ENCODE measurements around the gene VSIR.

VSIR gene

DNA sequence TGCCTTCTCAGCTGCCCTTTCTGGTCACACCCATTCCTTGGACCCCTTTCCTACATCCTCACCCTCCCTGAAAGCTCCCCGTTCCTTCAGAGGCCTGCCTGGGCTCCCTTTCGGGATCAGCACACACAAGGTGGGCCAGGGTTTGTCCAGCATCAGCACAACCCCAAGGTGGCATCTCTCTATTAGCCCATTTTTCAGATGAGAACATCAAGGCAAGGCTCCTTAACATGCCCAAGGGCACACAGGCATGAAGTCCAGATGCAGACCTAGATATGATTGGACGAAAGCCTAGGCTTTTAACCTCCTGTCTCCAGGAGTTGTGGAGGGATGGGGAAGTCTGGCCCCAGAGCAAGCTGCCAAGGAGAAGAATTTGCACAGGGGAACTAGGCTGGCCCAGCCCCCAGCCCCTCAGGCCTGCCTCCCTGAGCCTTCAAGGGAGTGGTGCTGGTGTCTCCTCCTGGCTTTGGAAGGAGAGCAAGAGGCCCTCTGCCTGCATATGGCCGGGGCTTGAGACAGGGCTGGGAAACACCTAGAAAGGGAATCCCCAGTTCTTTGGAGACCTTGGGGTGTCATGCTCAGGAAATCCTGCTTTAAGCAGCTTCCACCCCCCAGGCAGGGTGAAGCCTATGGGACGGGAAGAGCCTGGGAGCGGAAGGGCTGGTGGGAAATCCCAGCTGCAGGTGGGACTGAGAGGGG is 9.0 kb upstream of the VSIR start:
- no peak for DNase-seq

- no peak for DNase-seq
Measured at GRCh38 chr10:71780719-71781118, 7.4 kb upstream of the VSIR start.

DNA sequence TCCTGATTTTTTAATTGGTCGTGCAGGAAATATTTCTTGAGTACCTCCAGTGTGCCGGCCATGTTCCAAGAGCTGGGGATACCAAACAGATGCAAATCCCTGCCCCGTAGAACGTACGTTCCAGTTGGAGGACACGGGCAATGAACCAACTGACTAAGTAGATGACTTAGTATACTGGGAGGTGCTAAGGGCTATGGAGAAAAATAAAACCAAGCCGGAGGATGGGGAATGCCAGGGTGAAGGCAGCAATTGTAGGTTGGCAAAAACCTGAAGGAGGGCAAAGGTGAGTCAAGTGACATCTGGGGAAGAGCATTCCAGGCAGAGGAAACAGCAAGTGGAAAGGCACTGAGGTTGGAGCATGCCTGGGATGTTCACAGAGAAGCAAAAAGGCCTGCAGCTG is 6.8 kb upstream of the VSIR start:
- DNase-seq = no peak

DNA sequence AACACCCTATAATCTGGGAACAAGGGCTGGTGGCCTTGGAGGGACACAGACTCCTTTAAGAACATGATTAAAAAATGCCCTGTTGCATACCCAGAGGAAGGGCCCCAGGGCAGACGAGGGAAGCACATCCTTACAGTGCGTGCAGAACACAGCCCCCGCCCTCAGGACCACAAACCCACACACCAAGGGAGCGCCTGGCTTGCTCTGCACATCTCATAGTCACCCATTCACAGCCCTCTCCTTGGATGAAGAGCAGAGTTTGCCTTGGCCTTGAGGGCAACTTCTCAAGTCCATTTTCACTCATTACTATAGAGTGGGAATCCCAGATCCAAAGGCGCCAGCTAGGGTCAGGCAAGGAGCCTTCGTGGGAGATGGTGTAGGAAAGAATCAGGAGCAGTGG is 6.3 kb upstream of the VSIR start:
- DNase-seq = no peak

DNA sequence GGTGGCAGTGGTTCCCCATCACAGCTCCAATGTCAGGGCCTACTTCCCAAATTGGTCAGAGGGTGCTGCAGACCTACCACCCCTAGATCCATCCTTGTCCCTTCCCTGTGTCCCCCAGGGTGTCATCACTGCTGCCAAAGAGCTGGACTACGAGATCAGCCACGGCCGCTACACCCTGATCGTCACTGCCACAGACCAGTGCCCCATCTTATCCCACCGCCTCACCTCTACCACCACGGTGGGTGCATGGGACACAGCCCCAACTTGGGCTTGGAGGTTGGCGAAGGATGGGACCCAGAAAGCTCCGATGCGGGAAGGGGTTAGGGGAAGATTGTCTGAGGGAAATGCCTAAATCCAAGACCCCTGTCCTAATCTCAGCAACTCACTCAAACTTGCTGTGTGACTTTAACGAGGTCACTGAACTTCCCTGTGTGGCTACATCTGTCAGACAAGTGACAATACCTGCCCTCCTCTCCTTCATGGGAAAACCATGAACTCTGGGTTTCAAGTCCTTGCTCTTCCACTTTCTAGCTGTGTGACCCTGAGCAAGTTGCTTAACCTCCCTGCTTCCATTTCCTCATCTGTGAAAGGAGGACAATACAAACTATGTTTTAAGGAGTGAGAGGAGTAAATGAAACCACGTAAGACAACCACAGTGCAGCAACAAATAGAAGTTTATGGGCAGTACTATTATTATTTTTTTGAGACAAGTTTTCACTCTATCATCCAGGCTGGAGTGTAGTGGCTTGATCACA is 4.9 kb upstream of the VSIR start:
- DNase-seq = no peak

- DNase-seq = no peak
Measured at GRCh38 chr10:71777213-71777985, 4.1 kb upstream of the VSIR start.

DNA sequence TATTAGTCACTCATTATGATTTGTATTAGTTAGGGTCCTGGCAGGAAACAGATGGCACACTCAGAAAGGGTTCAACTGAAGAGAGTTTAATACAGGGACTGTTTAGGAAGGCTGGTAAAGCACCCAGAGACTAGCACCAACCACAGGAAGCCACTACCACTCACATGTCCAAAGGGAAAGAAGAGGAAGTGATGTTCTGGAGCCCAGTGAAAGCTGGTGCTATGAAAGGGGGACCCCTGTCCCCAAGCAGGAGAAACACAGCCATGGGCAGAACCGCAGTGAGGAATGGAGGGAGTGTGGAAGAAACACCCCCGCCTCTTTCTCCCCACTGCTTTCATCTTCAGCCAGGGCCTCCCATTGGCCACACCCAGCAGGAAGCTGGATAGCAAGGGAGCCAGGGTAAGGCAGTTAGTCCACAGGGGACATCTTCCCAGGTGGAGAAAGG is 3.2 kb upstream of the VSIR start:
- DNase-seq = no peak

- DNase-seq = peak in 1 of 2 donors; percentile 56
Measured at GRCh38 chr10:71774916-71775702, 1.8 kb upstream of the VSIR start.

DNA sequence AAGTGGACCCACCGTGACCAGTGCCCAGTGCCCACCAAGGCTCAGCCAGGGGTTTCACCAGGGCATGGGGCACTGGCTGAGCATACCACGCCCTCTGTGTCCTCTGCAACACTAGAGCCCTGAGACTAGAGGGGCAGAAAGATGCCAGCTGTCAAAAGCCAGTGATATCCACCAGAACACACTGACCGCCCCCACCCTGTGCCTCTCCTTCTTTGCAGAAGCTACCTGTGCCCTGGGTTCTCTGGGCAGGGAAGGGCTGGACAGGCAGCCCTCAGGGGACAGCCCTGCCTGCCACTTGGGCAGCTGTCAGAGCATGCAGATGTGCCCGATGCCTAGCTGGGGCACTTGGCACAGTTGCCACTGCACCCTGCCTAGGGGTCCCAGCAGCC is 494 bp downstream of the VSIR start:
- no peak for DNase-seq

DNA sequence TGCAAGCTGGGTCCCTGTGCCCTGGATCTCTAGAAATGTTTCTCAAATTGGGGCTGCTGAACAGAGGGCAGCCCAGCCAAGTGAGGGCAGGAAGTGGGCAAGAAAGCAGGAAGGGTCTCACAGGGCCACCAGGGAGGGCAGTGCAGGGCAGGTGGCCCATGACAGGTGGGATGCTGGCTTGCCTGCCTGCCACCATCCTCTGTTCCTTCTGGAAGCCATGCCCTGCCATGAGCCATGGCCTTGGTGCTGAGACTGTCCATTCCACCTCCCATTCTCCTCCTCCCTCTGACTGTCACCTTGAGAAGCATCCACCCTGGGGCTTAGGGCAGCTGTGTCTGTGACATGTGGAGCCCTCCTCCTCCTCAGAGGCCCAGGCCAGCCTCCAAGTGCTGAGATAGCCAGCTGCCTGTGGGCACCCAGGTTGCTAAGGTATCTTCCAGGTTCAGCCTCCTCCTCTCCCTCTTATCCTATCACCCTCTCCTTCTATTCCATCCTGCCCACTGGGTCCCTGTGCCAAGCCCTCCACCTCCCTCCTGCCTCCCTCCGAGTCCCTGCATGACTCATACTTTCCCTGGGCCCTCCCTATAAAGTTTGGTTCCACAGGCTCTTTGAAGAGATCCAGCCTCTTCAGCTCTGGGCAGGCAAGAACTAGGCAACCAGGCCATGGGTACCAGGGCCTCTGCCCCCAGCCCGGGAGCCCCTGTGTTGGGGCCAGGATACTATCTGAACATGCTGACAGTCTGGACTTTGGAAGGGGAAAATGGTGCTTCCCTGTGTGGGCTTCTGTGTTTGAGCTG is 1.3 kb downstream of the VSIR start:
- no peak for DNase-seq

GRCh38 chr10:71771204-71771603 is 2.1 kb downstream of the VSIR start:
- DNase-seq = no peak

GRCh38 chr10:71770789-71771188 is 2.5 kb downstream of the VSIR start:
- DNase-seq = peak in 1 of 2 donors; percentile 49

DNA sequence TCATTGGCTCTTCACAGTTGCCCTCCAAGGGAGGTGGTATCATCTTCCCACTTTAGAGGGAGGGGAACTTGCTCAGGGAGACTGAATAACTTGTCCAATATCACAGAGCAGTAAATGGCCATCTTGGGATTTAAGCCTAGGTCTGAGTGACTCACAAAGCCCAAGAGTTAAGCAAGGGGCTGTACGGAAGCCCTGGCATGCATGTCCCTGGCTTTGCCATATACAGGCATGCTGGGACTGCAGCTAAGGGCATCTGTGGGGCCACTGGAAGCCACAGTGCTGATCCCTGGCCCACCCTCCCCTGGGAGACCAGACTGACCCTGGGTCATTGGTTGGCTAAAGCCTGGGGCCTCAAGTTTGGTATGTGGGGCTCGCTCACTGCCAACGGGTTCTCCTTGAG is 3.1 kb downstream of the VSIR start:
- no peak for DNase-seq

DNA sequence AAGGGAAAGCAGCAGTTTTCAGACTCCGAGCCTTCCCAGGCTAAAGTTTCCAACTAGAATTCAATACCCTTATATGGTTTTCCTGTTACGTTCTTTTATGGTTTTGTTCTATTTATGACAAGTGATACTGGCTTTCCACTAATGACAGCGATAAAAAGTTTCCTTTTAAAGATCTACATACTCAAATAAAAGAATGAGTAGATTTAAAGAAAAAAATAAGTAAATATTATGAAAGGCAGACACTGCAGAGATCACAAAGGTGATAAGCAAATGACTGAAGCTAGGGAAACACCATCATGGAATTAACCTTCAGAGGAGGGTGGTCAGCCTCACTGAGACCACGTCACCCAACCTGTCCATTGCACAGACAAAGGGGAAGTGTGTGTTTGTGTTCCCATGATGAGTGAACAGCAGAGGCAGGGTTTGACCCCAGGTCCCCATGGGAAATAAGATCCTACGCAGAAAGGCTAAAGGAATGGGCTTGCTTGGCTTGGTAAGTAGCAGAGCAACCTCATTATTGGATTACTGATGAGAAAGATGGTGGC is 4.0 kb downstream of the VSIR start:
- DNase-seq = peak; percentile 62 to 63

GRCh38 chr10:71767420-71768035 is 5.8 kb downstream of the VSIR start:
- no peak for DNase-seq

DNA sequence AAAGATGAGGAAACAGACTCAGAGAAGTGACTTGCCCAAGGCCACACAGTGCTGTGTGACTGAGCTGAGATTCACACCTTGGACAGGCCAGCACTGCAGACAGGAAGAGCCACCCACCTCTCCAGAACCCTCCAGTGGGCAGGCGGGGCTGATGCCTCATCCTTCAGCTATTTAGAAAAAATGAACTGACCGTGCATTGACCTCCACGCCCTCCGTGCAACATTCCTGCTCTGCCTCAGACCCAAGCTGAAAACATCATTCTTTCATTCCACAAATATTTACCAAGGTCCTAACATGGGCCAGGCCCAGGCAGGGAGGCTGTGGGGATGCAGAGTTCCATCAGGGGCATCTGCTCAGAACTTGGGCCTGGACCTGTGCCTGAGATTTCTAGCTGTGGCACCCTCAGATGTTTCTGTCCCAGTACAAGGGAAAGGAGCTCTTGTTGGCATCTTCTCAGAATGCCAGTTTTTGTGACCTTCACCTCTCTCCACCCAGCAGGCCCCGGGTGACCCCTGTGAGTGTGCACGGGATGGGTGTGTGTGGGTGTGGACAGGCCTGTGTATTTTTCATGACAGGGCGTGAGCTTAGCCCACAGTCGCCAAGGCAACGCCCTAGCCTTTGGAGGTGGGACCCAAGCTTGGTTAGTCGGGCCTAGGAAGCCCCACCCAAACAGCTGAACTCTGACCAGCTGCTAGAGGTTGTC is 6.5 kb downstream of the VSIR start:
- DNase-seq = peak; percentile 60 to 81

DNA sequence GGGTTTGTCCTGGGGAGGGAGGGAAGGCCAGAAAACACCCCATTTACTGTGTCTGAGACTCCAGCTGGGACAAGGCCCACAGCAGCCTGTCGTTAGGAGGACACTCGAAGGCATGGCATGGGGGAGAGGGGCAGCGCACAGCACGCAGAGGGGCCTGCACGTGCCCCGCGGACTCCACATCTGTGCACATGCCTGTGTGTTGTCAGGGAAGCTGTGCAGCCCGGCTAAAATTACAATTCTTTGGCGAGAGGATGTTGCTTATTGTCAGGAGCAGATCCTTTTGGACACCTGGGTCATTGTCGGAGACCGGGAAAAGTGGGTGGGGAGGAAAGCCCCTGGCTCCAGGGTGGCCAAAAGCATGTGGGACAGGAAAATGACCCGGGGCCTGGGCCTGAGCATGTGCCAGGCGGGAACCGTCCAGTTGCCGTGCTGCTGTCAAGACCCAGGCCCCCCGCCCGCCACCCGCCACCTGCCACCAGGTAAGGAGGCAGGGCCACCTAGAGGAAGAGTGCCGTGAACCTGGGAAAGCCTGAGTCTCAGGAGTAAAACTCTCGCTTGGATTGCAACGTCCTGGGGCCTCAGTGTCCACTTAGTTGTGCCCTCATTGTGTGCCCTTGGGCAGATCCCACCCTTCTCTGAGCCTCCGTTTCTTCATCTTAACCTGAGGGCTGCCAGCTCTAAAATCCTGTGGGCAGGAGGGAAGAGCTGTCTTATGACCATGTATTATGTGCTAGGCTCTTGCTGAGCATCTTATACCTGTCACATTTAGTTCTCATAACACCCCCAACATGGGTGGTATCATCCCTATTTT is 7.2 kb downstream of the VSIR start:
- no peak for DNase-seq

GRCh38 chr10:71765176-71765904 is 8.0 kb downstream of the VSIR start:
- no peak for DNase-seq

Data from CD4-positive, alpha-beta T cell treated with Interleukin-4 for 1 hour (primary cell).